ENCODE data around the gene CYP26B1.

CYP26B1 gene

GRCh38 chr2:72085513-72085912, 62.1 kb downstream of the CYP26B1 start:
- DNase-seq (ENCODE audit: low read depth in 1 of 2, low spot score in 1 of 2) = no peak

- DNase-seq (ENCODE audit: low read depth in 1 of 2, low spot score in 1 of 2) = no peak
Measured at GRCh38 chr2:72085036-72085435, 62.6 kb downstream of the CYP26B1 start.

GRCh38 chr2:72084584-72084976, 63.1 kb downstream of the CYP26B1 start:
- DNase-seq (ENCODE audit: low read depth in 1 of 2, low spot score in 1 of 2) = no peak

- DNase-seq (ENCODE audit: low read depth in 1 of 2, low spot score in 1 of 2) = no peak
Measured at GRCh38 chr2:72083751-72084583, 63.7 kb downstream of the CYP26B1 start.

GRCh38 chr2:72082887-72083286, 64.8 kb downstream of the CYP26B1 start:
- no peak for DNase-seq (ENCODE audit: low read depth in 1 of 2, low spot score in 1 of 2)

- no peak for DNase-seq (ENCODE audit: low read depth in 1 of 2, low spot score in 1 of 2)
Measured at GRCh38 chr2:72082021-72082601, 65.6 kb downstream of the CYP26B1 start.

GRCh38 chr2:72081451-72081850, 66.2 kb downstream of the CYP26B1 start:
- DNase-seq (ENCODE audit: low read depth in 1 of 2, low spot score in 1 of 2) = no peak

- DNase-seq (ENCODE audit: low read depth in 1 of 2, low spot score in 1 of 2) = no peak
Measured at GRCh38 chr2:72080286-72081145, 67.1 kb downstream of the CYP26B1 start.

Data from activated CD4-positive, alpha-beta T cell treated with anti-CD3 and anti-CD28 coated beads, Interleukin-2, amount 50 U/mL, for 24 hours (primary cell).